ENCODE results near the gene ZFP82. TPM values are rescaled to one million over a fixed set of nuclear protein-coding genes. Genes with fewer than 3 reads are reported as not detected.

The ZFP82 gene
- total RNA-seq, result 1 to 10 TPM; 1.4 to 2.2 TPM
- total RNA-seq, result 5.3 to 23.3 reads per million in 2 donors

DNA sequence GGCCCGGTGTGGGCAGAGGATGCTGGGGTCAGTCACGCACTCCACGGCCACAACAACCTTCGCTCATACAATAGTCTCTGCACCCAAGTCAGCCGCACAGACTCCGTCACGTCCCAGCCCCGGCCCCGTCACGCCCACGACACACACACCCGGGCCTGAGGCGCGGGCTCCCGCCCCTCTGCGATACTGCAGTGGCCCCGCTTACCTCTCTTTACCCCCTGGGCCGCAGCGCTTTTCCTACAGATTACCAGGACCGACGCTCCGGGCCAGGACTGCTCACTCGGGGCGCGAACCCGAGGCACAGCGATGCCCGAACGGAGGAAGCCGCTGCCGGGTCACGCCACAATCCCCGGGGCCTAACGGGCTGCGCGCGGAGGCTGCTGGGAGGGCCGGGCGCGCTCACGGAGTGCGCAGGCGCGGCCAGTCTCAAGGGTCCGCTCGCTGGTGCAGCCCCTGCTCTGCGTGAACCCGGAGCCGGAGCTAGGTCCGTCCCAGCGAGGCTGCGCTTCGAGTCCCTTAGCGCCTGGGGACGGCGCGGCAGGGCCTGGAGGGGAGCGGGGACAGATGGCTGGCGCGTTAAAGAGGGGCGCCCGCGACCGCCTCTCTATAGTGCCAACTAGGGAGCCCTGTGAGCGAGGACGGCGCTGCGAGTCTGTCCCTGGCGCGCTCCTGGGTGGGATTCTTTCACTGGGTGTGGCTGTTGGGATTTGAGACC, at the start of gene ZFP82:
ZFP82 (minus strand) TSS at position 358 of the 715 bp plus-strand sequence. CDS start 8,855 bp downstream, outside the sequence.
- ATAC-seq (peak; percentile 92), DNase-seq (peak; percentile 50 to 58 (median 57))
- peaks cover 5% of the 10 kb centered on the region for H3K27me3 Mint-ChIP-seq
- H3K27ac Mint-ChIP-seq, result peak within 1 kb of the TSS; percentile 96
- no peaks in the 10 kb centered on the region for H3K9me3 ChIP-seq (ENCODE audit: control insufficient read depth, low read length, poor library complexity, severe bottlenecking)
- peak within 1 kb of the TSS; percentile 97 for H3K4me3 Mint-ChIP-seq
- H3K36me3 Mint-ChIP-seq (ENCODE audit: low read depth), result no peaks in the 10 kb centered on the region
- peaks cover 17% of the 10 kb centered on the region for H3K4me1 Mint-ChIP-seq

DNA sequence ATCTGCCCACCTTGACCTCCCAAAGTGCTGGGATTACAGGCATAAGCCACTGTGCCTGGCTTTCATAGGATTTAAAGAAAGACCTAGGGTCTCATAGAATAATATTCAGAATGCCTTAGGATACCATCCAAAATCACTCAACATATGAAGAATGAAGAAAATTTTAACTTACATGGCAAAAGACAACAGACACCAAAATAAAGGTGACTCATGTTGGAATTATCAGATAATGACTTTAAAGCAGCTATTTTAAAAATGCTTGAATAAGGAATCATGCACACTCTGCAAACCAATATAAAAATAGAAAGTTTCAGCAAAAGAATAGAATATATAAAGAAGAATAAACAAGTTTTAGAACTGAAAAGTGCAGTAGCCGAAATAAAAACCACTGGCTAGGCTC, 41.6 kb upstream of the ZFP82 start:
- Mint-ChIP-seq H3K36me3 (ENCODE audit: low read depth) (no peaks in the 10 kb centered on the region), H3K4me3 (no peak overlapping the region), H3K4me1 (no peaks in the 10 kb centered on the region), H3K27me3 (no peaks in the 10 kb centered on the region), H3K27ac (no peak overlapping the region)
- H3K9me3 ChIP-seq (ENCODE audit: control insufficient read depth, low read length, poor library complexity, severe bottlenecking), result peaks cover 10% of the 10 kb centered on the region
- no peak for ATAC-seq
- DNase-seq, result no peak

DNA sequence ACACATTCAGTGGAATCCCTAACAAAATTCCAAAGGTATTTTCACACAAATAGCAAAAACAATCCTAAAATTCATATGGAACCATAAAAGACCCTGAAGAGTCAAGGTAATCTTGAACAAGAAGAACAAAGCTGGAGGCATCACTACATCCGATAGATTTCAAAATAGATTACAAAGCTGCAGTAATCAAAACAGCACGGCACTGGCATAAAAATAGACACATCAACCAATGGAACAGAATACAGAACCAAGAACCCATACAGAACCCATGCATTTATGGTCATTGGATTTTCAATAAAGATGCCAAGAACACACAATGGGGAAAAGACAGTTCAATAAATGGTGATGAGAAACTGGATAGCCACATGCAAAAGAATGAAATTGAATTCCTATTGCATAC, 38.4 kb upstream of the ZFP82 start:
- DNase-seq (no peak), ATAC-seq (no peak)
- Mint-ChIP-seq H3K4me1 (no peaks in the 10 kb centered on the region), H3K4me3 (no peak overlapping the region), H3K27me3 (no peaks in the 10 kb centered on the region), H3K27ac (no peak overlapping the region), H3K36me3 (ENCODE audit: low read depth) (peaks cover 7% of the 10 kb centered on the region)
- H3K9me3 ChIP-seq (ENCODE audit: control insufficient read depth, low read length, poor library complexity, severe bottlenecking), result peaks cover 18% of the 10 kb centered on the region

DNA sequence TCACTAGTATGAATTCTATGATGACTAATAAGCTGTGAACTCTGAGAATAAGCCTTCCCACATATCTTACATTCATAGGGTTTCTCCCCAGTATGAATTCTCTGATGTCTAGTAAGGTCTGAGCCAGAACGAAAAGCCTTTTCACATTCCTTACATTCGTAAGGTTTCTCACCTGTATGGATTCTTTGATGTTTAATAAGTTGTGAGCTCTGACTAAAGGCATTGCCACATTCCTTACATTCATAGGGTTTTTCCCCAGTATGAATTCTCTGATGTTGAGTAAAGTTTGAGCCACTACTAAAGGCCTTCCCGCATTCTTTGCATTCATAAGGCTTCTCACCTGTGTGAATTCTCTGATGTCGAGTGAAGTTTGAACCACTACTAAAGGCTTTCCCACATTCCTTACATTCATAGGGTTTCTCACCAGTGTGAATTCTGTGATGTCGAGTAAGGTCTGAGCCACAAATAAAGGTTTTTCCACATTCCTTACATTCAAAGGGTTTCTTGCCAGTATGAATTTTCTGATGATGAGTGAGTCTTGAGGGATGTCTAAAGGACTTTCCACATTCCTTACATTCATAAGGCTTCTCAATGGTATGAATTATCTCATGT, 30.7 kb upstream of the ZFP82 start:
- DNase-seq, result no peak
- no peak for ATAC-seq
- no peak overlapping the region for H3K27ac Mint-ChIP-seq
- no peaks in the 10 kb centered on the region for H3K4me1 Mint-ChIP-seq
- no peak overlapping the region for H3K4me3 Mint-ChIP-seq
- peaks cover 41% of the 10 kb centered on the region for H3K9me3 ChIP-seq (ENCODE audit: control insufficient read depth, low read length, poor library complexity, severe bottlenecking)
- H3K36me3 Mint-ChIP-seq (ENCODE audit: low read depth), result peaks cover 7% of the 10 kb centered on the region
- no peaks in the 10 kb centered on the region for H3K27me3 Mint-ChIP-seq

DNA sequence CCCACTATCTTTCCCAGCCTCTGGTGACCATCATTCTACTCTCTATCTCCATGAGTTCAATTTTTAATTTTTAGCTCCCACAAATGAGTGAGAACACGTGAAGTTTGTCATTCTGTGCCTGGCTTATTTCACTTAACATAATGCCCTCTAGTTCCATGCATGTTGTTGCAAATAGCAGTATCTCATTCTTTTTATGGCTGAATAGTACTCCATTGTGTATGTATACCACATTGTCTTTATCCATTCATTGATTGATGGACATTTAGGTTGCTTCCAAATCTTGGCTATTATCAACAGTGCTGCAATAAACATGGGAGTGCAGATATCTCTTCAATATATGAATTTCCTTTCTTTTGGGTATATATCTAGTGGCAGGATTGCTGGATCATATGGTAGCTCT, 22.9 kb upstream of the ZFP82 start:
- Mint-ChIP-seq H3K4me1 (no peaks in the 10 kb centered on the region), H3K36me3 (ENCODE audit: low read depth) (no peaks in the 10 kb centered on the region), H3K27me3 (no peaks in the 10 kb centered on the region), H3K4me3 (no peak overlapping the region), H3K27ac (no peak overlapping the region)
- ATAC-seq (no peak), DNase-seq (no peak)
- H3K9me3 ChIP-seq (ENCODE audit: control insufficient read depth, low read length, poor library complexity, severe bottlenecking), result peaks cover 9% of the 10 kb centered on the region

DNA sequence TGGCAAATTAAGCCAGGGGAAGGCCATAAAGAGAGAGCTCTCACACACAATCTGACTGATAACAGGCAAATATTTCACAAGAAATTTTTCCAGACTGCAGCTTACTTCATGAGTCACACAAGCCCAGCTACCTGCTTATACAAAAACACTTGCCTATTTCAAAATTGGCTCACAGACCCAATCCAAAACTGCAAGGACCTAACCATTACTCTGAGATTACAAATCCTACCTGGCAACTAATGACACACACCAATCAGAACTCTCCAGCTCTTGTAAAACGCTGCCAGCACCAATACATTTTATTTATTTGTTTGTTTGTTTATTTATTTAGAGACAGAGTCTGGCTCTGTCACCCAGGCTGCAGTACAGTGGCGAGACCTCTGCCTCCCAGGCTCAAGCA, 18.1 kb upstream of the ZFP82 start:
- DNase-seq, result no peak
- Mint-ChIP-seq H3K27me3 (no peaks in the 10 kb centered on the region), H3K27ac (no peak overlapping the region), H3K36me3 (ENCODE audit: low read depth) (peaks cover 2% of the 10 kb centered on the region), H3K4me1 (no peaks in the 10 kb centered on the region), H3K4me3 (no peak overlapping the region)
- H3K9me3 ChIP-seq (ENCODE audit: control insufficient read depth, low read length, poor library complexity, severe bottlenecking), result no peaks in the 10 kb centered on the region
- no peak for ATAC-seq

DNA sequence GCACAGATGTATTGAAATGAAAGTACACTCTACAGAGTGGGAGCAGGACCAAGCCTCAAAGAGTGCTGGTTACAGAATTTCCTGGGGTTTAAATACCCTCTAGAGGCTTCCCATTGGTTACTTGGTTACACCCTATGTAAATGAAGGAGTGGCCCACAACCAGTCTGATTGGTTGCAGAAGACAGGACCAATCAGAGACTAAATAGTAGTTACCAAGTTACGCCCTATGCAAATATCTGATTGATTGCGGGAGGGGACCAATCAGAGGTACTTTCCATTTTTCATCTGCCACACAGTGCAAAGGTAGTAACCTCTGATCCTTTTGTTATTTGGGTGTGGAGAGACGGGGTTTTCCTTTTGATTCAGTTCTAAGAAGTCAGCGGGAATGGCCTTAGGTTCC, 5.5 kb upstream of the ZFP82 start:
- Mint-ChIP-seq H3K27ac (no peak overlapping the region), H3K27me3 (peaks cover 5% of the 10 kb centered on the region), H3K4me1 (no peaks in the 10 kb centered on the region), H3K36me3 (ENCODE audit: low read depth) (no peaks in the 10 kb centered on the region), H3K4me3 (no peak overlapping the region)
- DNase-seq, result no peak
- ATAC-seq, result no peak
- H3K9me3 ChIP-seq (ENCODE audit: control insufficient read depth, low read length, poor library complexity, severe bottlenecking), result no peaks in the 10 kb centered on the region

DNA sequence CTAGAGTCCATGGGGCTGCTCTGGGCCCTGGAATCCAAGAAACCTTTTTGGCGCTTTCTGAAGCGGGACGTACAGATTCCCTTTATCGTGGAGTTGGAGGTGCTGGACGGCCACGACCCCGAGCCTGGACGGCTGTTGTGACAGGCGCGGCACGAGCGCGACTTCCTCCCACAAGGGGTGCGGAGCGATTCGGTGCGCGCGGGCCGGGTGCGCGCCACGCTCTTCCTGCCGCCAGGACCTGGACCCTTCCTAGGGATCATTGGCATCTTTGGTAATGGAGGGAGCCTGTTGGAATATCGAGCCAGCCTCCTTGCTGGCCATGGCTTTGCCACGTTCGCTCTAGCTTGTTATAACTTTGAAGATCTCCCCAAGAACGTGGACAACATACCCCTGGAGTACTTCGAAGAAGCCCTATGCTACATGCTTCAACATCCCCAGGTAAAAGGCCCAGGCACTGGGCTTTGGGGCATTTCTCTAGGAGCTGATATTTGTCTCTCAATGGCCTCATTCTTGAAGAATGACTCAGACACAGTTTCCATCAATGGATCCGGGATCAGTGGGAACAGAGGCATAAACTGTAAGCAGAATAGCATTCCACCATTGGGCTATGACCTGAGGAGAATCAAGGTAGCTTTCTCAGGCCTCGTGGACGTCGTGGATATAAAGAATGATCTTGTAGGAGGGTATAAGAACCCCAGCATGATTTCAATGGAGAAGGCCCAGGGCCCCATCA, 3.5 kb upstream of the ZFP82 start:
- peaks cover 5% of the 10 kb centered on the region for H3K27me3 Mint-ChIP-seq
- DNase-seq (no peak), ATAC-seq (no peak)
- no peak overlapping the region for H3K27ac Mint-ChIP-seq
- H3K9me3 ChIP-seq (ENCODE audit: control insufficient read depth, low read length, poor library complexity, severe bottlenecking), result no peaks in the 10 kb centered on the region
- H3K4me3 Mint-ChIP-seq, result no peak overlapping the region
- peaks cover 17% of the 10 kb centered on the region for H3K4me1 Mint-ChIP-seq
- H3K36me3 Mint-ChIP-seq (ENCODE audit: low read depth), result no peaks in the 10 kb centered on the region

DNA sequence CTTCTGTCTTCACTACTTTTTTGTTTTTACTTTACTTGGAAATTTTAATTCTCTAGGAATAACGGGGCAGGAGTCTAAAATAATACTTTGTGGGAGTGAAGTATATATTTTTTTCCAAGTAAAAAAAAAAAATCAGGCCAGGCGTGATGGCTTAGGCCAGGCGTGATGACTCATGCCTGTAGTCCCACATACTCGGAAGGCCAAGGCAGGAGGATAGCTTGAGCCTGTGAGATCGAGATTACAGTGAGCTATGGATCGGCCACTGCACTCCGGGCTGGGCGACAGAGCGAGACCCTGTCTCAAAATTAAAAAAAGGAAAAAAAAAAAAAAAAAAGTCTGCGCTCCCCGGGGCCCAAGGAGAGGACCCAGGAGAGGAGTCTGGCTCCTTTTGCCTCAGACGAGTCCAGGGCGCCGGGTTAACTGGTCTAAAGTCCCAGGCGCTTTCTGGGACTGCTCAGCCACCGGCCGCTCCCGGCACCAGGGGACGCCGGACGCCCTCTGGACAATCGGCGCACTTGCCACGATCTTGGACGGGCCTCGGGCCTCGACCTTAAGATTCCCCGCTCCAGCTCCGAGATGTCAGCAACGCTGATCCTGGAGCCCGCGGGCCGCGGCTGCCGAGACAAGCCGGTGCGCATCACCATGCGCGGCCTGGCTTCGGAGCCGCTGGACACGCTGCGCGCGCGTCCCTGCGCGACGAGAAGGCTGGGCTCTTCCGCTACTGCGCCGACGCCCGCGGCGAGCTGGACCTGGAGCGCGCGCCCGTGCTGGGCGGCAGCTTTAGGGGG, 2.7 kb upstream of the ZFP82 start:
- Mint-ChIP-seq H3K36me3 (ENCODE audit: low read depth) (no peaks in the 10 kb centered on the region), H3K27ac (no peak overlapping the region), H3K4me3 (no peak overlapping the region), H3K27me3 (peaks cover 5% of the 10 kb centered on the region), H3K4me1 (peaks cover 17% of the 10 kb centered on the region)
- ATAC-seq (no peak), DNase-seq (no peak)
- H3K9me3 ChIP-seq (ENCODE audit: control insufficient read depth, low read length, poor library complexity, severe bottlenecking), result no peaks in the 10 kb centered on the region

DNA sequence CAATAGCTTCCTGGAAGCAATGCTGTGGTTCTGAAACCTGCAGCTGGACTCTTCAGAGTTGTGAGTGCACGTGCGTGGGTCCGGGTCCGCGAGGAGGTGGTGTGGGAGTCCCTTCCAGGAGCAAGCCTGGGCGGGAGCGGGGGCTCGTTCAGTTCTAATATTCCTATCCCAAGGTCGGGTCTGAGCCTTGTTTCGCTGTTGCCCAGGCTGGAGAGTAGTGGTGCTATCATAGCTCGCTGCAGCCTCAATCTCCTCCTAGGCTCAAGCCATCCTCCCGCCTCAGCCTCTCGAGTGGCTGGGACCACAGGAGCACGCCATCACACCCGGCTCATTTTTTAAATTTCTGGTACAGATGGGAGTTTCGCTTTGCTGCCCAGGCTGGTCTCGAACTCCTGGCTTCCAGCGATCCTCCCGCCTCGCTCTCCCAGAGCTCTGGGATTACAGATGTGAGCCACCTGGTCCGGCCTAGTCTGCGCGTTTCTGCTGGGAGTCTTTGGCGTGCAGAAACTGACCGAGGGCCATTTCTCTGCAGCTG, 625 bp downstream of the ZFP82 start:
- Mint-ChIP-seq H3K4me3 (peak overlapping the region; percentile 97), H3K4me1 (peaks cover 17% of the 10 kb centered on the region), H3K27me3 (peaks cover 5% of the 10 kb centered on the region), H3K36me3 (ENCODE audit: low read depth) (no peaks in the 10 kb centered on the region), H3K27ac (peak overlapping the region; percentile 96)
- ATAC-seq (no peak), DNase-seq (no peak)
- no peaks in the 10 kb centered on the region for H3K9me3 ChIP-seq (ENCODE audit: control insufficient read depth, low read length, poor library complexity, severe bottlenecking)

DNA sequence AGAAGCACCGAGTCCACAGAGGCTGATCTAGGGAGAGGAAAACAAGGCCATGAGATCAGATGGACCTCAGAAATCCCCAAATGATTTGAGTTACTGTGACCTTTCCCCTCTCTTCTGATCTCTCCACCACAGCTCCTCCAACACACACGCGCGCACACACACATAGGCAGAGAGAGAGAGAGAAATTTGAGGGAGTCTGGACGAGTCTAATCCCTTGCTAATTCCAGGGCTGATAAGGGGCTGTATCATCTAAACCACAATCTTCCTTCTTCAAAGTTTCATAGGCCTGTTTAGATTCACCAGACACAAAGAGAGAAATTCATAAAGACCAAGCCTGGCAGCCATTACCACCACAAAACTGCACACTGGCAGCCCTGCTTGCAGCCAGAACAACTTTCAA, 8.6 kb downstream of the ZFP82 start:
- Mint-ChIP-seq H3K4me3 (no peak overlapping the region), H3K36me3 (ENCODE audit: low read depth) (peaks cover 17% of the 10 kb centered on the region), H3K27me3 (no peaks in the 10 kb centered on the region), H3K27ac (no peak overlapping the region), H3K4me1 (no peaks in the 10 kb centered on the region)
- H3K9me3 ChIP-seq (ENCODE audit: control insufficient read depth, low read length, poor library complexity, severe bottlenecking), result peaks cover 10% of the 10 kb centered on the region
- DNase-seq (no peak), ATAC-seq (no peak)

DNA sequence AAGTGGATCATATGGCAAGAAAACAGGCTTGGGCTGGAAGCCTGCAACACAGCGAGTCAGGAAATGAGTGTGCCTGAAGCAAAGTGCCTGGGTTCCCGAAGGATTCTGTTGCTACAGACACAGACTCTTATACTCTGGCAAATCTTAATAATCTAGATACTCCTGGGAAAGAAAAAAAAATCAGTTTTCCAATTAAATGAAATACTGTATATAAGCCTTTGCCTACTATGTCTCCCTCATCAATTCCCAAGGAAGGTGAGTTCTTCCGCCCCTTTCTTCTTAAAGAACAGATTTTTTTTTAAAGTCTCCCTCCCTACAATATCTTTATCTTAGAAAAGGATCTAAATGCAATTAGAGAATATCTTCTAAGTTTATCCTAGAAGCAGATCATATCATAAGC, 10.3 kb downstream of the ZFP82 start:
- ATAC-seq (no peak), DNase-seq (no peak)
- no peak overlapping the region for H3K4me3 Mint-ChIP-seq
- H3K9me3 ChIP-seq (ENCODE audit: control insufficient read depth, low read length, poor library complexity, severe bottlenecking), result peaks cover 10% of the 10 kb centered on the region
- H3K36me3 Mint-ChIP-seq (ENCODE audit: low read depth), result peaks cover 21% of the 10 kb centered on the region
- no peaks in the 10 kb centered on the region for H3K4me1 Mint-ChIP-seq
- no peak overlapping the region for H3K27ac Mint-ChIP-seq
- no peaks in the 10 kb centered on the region for H3K27me3 Mint-ChIP-seq

DNA sequence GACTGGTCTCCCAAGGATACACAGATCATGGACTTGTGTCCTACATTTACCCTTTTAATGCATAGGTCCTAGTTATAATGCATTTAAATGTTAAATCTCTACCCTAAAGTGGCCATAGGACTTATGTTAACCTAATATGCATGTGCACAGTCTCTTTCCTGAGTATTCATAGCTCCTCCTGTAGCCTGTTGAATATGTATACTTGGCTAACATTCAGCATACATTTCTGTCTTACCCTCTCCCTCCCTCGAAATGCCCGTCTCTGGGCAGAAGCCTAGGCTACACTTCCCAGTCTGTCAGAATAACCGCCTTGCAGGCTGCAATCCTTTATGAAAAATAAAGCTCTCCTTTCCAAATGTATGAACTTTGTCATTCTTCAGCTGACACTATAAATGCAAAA, 13.9 kb downstream of the ZFP82 start:
- DNase-seq (no peak), ATAC-seq (no peak)
- peaks cover 10% of the 10 kb centered on the region for H3K9me3 ChIP-seq (ENCODE audit: control insufficient read depth, low read length, poor library complexity, severe bottlenecking)
- H3K36me3 Mint-ChIP-seq (ENCODE audit: low read depth), result peaks cover 17% of the 10 kb centered on the region
- no peaks in the 10 kb centered on the region for H3K4me1 Mint-ChIP-seq
- no peak overlapping the region for H3K27ac Mint-ChIP-seq
- no peak overlapping the region for H3K4me3 Mint-ChIP-seq
- no peaks in the 10 kb centered on the region for H3K27me3 Mint-ChIP-seq
